HG02798 (cell line): ENCODE results near the gene GGCT.

Experiments
- ATAC-seq: cut with Tn5 transposase; IDR thresholded peaks from one replicate; pipeline ENCODE4 v1.9.1; 2021; ENCODE audit warnings: mild to moderate bottlenecking; ENCODE audit not compliant: unreplicated experiment, poor library complexity

The GGCT gene

GRCh38 chr7:30465811-30466180 lies 38.8 kb downstream of the GGCT start:
- no peak for ATAC-seq

- no peak for ATAC-seq
These were observed 39.4 kb downstream of the GGCT start for GRCh38 chr7:30465046-30465810.

- no peak for ATAC-seq
These were observed 40.4 kb downstream of the GGCT start for GRCh38 chr7:30464231-30464671.

GRCh38 chr7:30463405-30464145 lies 41.1 kb downstream of the GGCT start:
- ATAC-seq = peak; percentile 88

- no peak for ATAC-seq
These were observed 42.5 kb downstream of the GGCT start for GRCh38 chr7:30462179-30462578.

- ATAC-seq = no peak
These were observed 44.4 kb downstream of the GGCT start for GRCh38 chr7:30460246-30460633.

- ATAC-seq = no peak
These were observed 44.9 kb downstream of the GGCT start for GRCh38 chr7:30459591-30460245.

GRCh38 chr7:30458311-30458710 lies 46.3 kb downstream of the GGCT start:
- no peak for ATAC-seq

GRCh38 chr7:30453921-30454320 lies 50.7 kb downstream of the GGCT start:
- ATAC-seq = no peak

- no peak for ATAC-seq
These were observed 51.6 kb downstream of the GGCT start for GRCh38 chr7:30453016-30453415.

- no peak for ATAC-seq
These were observed 52.2 kb downstream of the GGCT start for GRCh38 chr7:30452280-30452930.

- no peak for ATAC-seq
These were observed 52.9 kb downstream of the GGCT start for GRCh38 chr7:30451539-30452279.

GRCh38 chr7:30450983-30451497 lies 53.6 kb downstream of the GGCT start:
- ATAC-seq = no peak

- no peak for ATAC-seq
These were observed 54.2 kb downstream of the GGCT start for GRCh38 chr7:30450240-30450982.

GRCh38 chr7:30448461-30449189 lies 56.0 kb downstream of the GGCT start:
- ATAC-seq = no peak

- no peak for ATAC-seq
These were observed 57.2 kb downstream of the GGCT start for GRCh38 chr7:30447466-30447865.
